ENCODE data around the gene GCFC2. TPM values are rescaled to one million over a fixed set of nuclear protein-coding genes. Genes with fewer than 3 reads are reported as not detected.

Gene GCFC2
- total and polyA plus RNA-seq, 9 of the 15 experiments (the other 6 are each of a cell fraction or from before 2014, with no cell fraction given): 10.5 to 40.6 (median 23.0) TPM

DNA sequence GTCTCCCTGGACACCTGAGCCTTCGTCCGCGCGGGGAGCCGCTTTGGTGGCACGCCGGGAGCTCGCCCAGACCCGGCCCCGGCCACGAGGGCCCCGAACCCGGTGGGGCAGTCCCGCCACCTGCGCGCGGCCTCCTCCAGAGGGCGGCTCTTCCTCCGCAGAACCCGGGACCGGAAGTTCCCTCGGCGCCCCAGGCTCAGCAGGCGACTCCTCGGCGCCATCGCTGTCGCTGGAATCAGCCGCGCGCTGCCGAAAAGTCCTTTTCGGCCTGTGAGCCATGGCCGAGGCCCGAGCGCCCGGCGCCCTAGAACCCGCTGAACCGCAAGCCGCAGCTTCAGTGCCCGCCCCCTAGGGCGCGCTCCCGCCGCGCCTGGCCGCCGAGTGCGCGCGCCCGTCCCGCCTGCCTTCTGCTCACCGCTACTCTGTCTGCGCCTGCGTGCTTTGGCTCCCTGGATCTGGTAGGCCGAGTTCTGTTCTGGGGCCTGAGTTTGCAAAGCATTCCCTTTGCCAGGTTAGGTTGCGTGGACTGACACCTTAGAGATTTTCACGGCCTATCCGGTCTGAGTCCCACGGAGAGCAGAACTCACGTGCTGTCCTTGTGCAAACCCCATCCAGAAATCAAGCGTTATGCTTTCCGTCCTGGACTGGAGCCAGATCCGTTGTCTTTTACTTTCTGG lies at the start of gene GCFC2 (continued):
- TF ChIP-seq SRF (CRISPR knock-in tag; IDR thresholded peaks at IDR 0.05): peak in 1 of 2 experiments; percentile 46; a peak in 1 of 4 replicates
- TF ChIP-seq, protein P1, sequence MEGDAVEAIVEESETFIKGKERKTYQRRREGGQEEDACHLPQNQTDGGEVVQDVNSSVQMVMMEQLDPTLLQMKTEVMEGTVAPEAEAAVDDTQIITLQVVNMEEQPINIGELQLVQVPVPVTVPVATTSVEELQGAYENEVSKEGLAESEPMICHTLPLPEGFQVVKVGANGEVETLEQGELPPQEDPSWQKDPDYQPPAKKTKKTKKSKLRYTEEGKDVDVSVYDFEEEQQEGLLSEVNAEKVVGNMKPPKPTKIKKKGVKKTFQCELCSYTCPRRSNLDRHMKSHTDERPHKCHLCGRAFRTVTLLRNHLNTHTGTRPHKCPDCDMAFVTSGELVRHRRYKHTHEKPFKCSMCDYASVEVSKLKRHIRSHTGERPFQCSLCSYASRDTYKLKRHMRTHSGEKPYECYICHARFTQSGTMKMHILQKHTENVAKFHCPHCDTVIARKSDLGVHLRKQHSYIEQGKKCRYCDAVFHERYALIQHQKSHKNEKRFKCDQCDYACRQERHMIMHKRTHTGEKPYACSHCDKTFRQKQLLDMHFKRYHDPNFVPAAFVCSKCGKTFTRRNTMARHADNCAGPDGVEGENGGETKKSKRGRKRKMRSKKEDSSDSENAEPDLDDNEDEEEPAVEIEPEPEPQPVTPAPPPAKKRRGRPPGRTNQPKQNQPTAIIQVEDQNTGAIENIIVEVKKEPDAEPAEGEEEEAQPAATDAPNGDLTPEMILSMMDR (IDR thresholded peaks at IDR 0.05 in 2 of 3, conservative IDR thresholded peaks at IDR 0.05 in 1 of 3; ENCODE audit: insufficient read depth in 2 of 3, low read depth in 1 of 3, low read length in 3 of 3): peak in 2 of 3 experiments; percentile 39 to 44; a peak in 3 of 6 replicates
- peak; percentile 85 for TF ChIP-seq CXXC5 (CRISPR knock-in tag; IDR thresholded peaks at IDR 0.05)
- TF ChIP-seq NELFE (IDR thresholded peaks at IDR 0.05; ENCODE audit: insufficient read depth, insufficient read length): no peak
- peak; percentile 74 for TF ChIP-seq TAF1 (IDR thresholded peaks at IDR 0.05; ENCODE audit: control insufficient read depth, extremely low read depth, insufficient read depth, low read length, severe bottlenecking)
- no peak for TF ChIP-seq PURB (CRISPR knock-in tag; IDR thresholded peaks at IDR 0.05; ENCODE audit: low read depth)
- TF ChIP-seq ZBTB17 (CRISPR knock-in tag; IDR thresholded peaks at IDR 0.05): peak; percentile 51; the same call in 1 of the 2 replicates
- 0 out of 2 replicates have a peak, but pooled peaks have one; percentile 16 for TF ChIP-seq FOXJ2 (tag; IDR thresholded peaks at IDR 0.05)
- TF ChIP-seq, protein P2, sequence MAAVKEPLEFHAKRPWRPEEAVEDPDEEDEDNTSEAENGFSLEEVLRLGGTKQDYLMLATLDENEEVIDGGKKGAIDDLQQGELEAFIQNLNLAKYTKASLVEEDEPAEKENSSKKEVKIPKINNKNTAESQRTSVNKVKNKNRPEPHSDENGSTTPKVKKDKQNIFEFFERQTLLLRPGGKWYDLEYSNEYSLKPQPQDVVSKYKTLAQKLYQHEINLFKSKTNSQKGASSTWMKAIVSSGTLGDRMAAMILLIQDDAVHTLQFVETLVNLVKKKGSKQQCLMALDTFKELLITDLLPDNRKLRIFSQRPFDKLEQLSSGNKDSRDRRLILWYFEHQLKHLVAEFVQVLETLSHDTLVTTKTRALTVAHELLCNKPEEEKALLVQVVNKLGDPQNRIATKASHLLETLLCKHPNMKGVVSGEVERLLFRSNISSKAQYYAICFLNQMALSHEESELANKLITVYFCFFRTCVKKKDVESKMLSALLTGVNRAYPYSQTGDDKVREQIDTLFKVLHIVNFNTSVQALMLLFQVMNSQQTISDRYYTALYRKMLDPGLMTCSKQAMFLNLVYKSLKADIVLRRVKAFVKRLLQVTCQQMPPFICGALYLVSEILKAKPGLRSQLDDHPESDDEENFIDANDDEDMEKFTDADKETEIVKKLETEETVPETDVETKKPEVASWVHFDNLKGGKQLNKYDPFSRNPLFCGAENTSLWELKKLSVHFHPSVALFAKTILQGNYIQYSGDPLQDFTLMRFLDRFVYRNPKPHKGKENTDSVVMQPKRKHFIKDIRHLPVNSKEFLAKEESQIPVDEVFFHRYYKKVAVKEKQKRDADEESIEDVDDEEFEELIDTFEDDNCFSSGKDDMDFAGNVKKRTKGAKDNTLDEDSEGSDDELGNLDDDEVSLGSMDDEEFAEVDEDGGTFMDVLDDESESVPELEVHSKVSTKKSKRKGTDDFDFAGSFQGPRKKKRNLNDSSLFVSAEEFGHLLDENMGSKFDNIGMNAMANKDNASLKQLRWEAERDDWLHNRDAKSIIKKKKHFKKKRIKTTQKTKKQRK (IDR thresholded peaks at IDR 0.05; ENCODE audit: borderline replicate concordance, low read depth, low read length): no peak
- peak; percentile 95 for TF ChIP-seq FOXK1 (CRISPR knock-in tag; IDR thresholded peaks at IDR 0.05; ENCODE audit: borderline replicate concordance)
- TF ChIP-seq NFRKB (IDR thresholded peaks at IDR 0.05; ENCODE audit: low read depth): peak; percentile 36; the same call in 1 of the 2 replicates
- TF ChIP-seq EP300 (IDR thresholded peaks at IDR 0.05; ENCODE audit: low read length): no peak
- peak; percentile 71 for TF ChIP-seq NBN (IDR thresholded peaks at IDR 0.05; ENCODE audit: low read depth)
- no peak for TF ChIP-seq TCF7L2 (IDR thresholded peaks at IDR 0.05; ENCODE audit: low read depth, low read length)
- TF ChIP-seq, protein P3, sequence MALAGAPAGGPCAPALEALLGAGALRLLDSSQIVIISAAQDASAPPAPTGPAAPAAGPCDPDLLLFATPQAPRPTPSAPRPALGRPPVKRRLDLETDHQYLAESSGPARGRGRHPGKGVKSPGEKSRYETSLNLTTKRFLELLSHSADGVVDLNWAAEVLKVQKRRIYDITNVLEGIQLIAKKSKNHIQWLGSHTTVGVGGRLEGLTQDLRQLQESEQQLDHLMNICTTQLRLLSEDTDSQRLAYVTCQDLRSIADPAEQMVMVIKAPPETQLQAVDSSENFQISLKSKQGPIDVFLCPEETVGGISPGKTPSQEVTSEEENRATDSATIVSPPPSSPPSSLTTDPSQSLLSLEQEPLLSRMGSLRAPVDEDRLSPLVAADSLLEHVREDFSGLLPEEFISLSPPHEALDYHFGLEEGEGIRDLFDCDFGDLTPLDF (CRISPR knock-in tag; IDR thresholded peaks at IDR 0.05): peak; percentile 97
- TF ChIP-seq, protein P4, sequence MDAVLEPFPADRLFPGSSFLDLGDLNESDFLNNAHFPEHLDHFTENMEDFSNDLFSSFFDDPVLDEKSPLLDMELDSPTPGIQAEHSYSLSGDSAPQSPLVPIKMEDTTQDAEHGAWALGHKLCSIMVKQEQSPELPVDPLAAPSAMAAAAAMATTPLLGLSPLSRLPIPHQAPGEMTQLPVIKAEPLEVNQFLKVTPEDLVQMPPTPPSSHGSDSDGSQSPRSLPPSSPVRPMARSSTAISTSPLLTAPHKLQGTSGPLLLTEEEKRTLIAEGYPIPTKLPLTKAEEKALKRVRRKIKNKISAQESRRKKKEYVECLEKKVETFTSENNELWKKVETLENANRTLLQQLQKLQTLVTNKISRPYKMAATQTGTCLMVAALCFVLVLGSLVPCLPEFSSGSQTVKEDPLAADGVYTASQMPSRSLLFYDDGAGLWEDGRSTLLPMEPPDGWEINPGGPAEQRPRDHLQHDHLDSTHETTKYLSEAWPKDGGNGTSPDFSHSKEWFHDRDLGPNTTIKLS (IDR thresholded peaks at IDR 0.05; ENCODE audit: borderline replicate concordance, low read depth): peak; percentile 95

All from K562 (cell line).